Measurements from ENCODE around the gene ETS2. TPM values are rescaled to one million over a fixed set of nuclear protein-coding genes. Genes with fewer than 3 reads are reported as not detected.

The ETS2 gene
- total and polyA plus RNA-seq, 2 experiments from 2014 or later, result 19.5 to 36.8 TPM

DNA sequence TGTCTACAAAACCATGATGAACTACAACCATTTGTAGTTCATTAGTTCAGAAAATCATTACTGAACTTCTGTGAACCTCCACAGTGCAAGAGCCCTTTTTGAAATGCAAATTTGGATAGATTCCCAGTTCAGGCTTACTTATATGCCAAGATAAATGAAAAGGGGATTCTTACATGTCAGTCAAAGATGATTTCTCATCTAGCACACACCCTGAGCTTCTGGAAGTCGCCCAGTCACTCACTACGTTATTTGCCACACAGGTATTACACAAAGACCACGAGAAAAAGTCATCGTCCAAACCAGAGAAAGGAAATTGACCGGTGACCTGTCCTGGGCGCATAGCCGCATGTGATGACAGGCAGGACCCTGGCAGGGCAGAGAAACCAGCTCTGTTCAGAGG, 41.8 kb downstream of the ETS2 start (continued):
- TF ChIP-seq ZNF331 (CRISPR knock-in tag; IDR thresholded peaks at IDR 0.05; ENCODE audit: low read depth) (no peak), EZH2phosphoT487 (IDR thresholded peaks at IDR 0.05; ENCODE audit: unreplicated experiment) (no peak), CREB1 (CRISPR knock-in tag; IDR thresholded peaks at IDR 0.05; ENCODE audit: low read depth) (no peak)

GRCh38 chr21:38848187-38848609, 42.5 kb downstream of the ETS2 start:
- Histone ChIP-seq H3K4me2 (no peak overlapping the region), H3F3A (replicated peaks; ENCODE audit: low read depth) (no peaks in the 10 kb centered on the region), H2AFZ (no peak overlapping the region), H3K9me2 (ENCODE audit: insufficient read depth) (peaks cover 6% of the 10 kb centered on the region; the same call in 1 of the 2 replicates), H3K4me3 (no peak overlapping the region), H4K20me1 (replicated peaks; ENCODE audit: insufficient read depth) (no peaks in the 10 kb centered on the region), H3K4me1 (ENCODE audit: insufficient read depth) (no peaks in the 10 kb centered on the region), H3K27ac (ENCODE audit: low read depth) (no peak overlapping the region), H3K27me3 (ENCODE audit: insufficient read depth) (no peaks in the 10 kb centered on the region), H3K36me3 (ENCODE audit: insufficient read depth) (no peaks in the 10 kb centered on the region), H3K79me2 (replicated peaks; ENCODE audit: insufficient read depth) (no peaks in the 10 kb centered on the region)
- DNase-seq (ENCODE audit: low spot score) (no peak), ATAC-seq (no peak)
- no peak overlapping the region for H3K4me3 Mint-ChIP-seq
- H3K36me3 Mint-ChIP-seq (ENCODE audit: low read depth), result no peaks in the 10 kb centered on the region
- no peaks in the 10 kb centered on the region; the same call in 2 of the 3 replicates for H3K9me3 Mint-ChIP-seq
- TF ChIP-seq ZNF331 (CRISPR knock-in tag; IDR thresholded peaks at IDR 0.05; ENCODE audit: low read depth), result no peak
- no peak for TF ChIP-seq NANOG (IDR thresholded peaks at IDR 0.05; ENCODE audit: borderline replicate concordance)
- TF ChIP-seq, protein P1, sequence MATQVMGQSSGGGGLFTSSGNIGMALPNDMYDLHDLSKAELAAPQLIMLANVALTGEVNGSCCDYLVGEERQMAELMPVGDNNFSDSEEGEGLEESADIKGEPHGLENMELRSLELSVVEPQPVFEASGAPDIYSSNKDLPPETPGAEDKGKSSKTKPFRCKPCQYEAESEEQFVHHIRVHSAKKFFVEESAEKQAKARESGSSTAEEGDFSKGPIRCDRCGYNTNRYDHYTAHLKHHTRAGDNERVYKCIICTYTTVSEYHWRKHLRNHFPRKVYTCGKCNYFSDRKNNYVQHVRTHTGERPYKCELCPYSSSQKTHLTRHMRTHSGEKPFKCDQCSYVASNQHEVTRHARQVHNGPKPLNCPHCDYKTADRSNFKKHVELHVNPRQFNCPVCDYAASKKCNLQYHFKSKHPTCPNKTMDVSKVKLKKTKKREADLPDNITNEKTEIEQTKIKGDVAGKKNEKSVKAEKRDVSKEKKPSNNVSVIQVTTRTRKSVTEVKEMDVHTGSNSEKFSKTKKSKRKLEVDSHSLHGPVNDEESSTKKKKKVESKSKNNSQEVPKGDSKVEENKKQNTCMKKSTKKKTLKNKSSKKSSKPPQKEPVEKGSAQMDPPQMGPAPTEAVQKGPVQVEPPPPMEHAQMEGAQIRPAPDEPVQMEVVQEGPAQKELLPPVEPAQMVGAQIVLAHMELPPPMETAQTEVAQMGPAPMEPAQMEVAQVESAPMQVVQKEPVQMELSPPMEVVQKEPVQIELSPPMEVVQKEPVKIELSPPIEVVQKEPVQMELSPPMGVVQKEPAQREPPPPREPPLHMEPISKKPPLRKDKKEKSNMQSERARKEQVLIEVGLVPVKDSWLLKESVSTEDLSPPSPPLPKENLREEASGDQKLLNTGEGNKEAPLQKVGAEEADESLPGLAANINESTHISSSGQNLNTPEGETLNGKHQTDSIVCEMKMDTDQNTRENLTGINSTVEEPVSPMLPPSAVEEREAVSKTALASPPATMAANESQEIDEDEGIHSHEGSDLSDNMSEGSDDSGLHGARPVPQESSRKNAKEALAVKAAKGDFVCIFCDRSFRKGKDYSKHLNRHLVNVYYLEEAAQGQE (IDR thresholded peaks at IDR 0.05; ENCODE audit: unreplicated experiment), result no peak
- no peak for TF ChIP-seq JUNB (IDR thresholded peaks at IDR 0.05; ENCODE audit: unreplicated experiment)
- TF ChIP-seq, protein P2, sequence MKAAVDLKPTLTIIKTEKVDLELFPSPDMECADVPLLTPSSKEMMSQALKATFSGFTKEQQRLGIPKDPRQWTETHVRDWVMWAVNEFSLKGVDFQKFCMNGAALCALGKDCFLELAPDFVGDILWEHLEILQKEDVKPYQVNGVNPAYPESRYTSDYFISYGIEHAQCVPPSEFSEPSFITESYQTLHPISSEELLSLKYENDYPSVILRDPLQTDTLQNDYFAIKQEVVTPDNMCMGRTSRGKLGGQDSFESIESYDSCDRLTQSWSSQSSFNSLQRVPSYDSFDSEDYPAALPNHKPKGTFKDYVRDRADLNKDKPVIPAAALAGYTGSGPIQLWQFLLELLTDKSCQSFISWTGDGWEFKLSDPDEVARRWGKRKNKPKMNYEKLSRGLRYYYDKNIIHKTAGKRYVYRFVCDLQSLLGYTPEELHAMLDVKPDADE (IDR thresholded peaks at IDR 0.05), result no peak
- TF ChIP-seq, protein P3, sequence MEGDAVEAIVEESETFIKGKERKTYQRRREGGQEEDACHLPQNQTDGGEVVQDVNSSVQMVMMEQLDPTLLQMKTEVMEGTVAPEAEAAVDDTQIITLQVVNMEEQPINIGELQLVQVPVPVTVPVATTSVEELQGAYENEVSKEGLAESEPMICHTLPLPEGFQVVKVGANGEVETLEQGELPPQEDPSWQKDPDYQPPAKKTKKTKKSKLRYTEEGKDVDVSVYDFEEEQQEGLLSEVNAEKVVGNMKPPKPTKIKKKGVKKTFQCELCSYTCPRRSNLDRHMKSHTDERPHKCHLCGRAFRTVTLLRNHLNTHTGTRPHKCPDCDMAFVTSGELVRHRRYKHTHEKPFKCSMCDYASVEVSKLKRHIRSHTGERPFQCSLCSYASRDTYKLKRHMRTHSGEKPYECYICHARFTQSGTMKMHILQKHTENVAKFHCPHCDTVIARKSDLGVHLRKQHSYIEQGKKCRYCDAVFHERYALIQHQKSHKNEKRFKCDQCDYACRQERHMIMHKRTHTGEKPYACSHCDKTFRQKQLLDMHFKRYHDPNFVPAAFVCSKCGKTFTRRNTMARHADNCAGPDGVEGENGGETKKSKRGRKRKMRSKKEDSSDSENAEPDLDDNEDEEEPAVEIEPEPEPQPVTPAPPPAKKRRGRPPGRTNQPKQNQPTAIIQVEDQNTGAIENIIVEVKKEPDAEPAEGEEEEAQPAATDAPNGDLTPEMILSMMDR (conservative IDR thresholded peaks at IDR 0.05; ENCODE audit: low read depth in 2 of 2), result no peak
- no peak for TF ChIP-seq CREB1 (CRISPR knock-in tag; IDR thresholded peaks at IDR 0.05; ENCODE audit: low read depth)
- TF ChIP-seq, protein P4, sequence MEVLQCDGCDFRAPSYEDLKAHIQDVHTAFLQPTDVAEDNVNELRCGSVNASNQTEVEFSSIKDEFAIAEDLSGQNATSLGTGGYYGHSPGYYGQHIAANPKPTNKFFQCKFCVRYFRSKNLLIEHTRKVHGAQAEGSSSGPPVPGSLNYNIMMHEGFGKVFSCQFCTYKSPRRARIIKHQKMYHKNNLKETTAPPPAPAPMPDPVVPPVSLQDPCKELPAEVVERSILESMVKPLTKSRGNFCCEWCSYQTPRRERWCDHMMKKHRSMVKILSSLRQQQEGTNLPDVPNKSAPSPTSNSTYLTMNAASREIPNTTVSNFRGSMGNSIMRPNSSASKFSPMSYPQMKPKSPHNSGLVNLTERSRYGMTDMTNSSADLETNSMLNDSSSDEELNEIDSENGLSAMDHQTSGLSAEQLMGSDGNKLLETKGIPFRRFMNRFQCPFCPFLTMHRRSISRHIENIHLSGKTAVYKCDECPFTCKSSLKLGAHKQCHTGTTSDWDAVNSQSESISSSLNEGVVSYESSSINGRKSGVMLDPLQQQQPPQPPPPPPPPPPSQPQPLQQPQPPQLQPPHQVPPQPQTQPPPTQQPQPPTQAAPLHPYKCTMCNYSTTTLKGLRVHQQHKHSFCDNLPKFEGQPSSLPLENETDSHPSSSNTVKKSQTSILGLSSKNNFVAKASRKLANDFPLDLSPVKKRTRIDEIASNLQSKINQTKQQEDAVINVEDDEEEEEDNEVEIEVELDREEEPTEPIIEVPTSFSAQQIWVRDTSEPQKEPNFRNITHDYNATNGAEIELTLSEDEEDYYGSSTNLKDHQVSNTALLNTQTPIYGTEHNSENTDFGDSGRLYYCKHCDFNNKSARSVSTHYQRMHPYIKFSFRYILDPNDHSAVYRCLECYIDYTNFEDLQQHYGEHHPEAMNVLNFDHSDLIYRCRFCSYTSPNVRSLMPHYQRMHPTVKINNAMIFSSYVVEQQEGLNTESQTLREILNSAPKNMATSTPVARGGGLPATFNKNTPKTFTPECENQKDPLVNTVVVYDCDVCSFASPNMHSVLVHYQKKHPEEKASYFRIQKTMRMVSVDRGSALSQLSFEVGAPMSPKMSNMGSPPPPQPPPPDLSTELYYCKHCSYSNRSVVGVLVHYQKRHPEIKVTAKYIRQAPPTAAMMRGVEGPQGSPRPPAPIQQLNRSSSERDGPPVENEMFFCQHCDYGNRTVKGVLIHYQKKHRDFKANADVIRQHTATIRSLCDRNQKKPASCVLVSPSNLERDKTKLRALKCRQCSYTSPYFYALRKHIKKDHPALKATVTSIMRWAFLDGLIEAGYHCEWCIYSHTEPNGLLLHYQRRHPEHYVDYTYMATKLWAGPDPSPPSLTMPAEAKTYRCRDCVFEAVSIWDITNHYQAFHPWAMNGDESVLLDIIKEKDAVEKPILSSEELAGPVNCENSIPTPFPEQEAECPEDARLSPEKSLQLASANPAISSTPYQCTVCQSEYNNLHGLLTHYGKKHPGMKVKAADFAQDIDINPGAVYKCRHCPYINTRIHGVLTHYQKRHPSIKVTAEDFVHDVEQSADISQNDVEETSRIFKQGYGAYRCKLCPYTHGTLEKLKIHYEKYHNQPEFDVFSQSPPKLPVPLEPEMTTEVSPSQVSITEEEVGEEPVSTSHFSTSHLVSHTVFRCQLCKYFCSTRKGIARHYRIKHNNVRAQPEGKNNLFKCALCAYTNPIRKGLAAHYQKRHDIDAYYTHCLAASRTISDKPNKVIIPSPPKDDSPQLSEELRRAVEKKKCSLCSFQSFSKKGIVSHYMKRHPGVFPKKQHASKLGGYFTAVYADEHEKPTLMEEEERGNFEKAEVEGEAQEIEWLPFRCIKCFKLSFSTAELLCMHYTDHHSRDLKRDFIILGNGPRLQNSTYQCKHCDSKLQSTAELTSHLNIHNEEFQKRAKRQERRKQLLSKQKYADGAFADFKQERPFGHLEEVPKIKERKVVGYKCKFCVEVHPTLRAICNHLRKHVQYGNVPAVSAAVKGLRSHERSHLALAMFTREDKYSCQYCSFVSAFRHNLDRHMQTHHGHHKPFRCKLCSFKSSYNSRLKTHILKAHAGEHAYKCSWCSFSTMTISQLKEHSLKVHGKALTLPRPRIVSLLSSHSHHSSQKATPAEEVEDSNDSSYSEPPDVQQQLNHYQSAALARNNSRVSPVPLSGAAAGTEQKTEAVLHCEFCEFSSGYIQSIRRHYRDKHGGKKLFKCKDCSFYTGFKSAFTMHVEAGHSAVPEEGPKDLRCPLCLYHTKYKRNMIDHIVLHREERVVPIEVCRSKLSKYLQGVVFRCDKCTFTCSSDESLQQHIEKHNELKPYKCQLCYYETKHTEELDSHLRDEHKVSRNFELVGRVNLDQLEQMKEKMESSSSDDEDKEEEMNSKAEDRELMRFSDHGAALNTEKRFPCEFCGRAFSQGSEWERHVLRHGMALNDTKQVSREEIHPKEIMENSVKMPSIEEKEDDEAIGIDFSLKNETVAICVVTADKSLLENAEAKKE (CRISPR knock-in tag; IDR thresholded peaks at IDR 0.05), result no peak
- TF ChIP-seq STAT1 (IDR thresholded peaks at IDR 0.05; ENCODE audit: unreplicated experiment), result no peak
- no peak for TF ChIP-seq ZNF114 (CRISPR knock-in tag; IDR thresholded peaks at IDR 0.05)
- no peak for TF ChIP-seq EZH2 (IDR thresholded peaks at IDR 0.05; ENCODE audit: low read depth, unreplicated experiment)
- TF ChIP-seq POLR2AphosphoS5 (IDR thresholded peaks at IDR 0.05; ENCODE audit: low read depth), result no peak
- TF ChIP-seq EZH2phosphoT487 (IDR thresholded peaks at IDR 0.05; ENCODE audit: unreplicated experiment), result no peak
- no peaks in the 10 kb centered on the region for H3K27me3 Mint-ChIP-seq (ENCODE audit: insufficient read depth, low read depth, poor library complexity)
- no peak overlapping the region for H3K27ac Mint-ChIP-seq
- H3K4me1 Mint-ChIP-seq, result peaks cover 6% of the 10 kb centered on the region

Measured in GM23338 (cell line).